ENCODE data around the gene CROCC2.

Gene CROCC2

DNA sequence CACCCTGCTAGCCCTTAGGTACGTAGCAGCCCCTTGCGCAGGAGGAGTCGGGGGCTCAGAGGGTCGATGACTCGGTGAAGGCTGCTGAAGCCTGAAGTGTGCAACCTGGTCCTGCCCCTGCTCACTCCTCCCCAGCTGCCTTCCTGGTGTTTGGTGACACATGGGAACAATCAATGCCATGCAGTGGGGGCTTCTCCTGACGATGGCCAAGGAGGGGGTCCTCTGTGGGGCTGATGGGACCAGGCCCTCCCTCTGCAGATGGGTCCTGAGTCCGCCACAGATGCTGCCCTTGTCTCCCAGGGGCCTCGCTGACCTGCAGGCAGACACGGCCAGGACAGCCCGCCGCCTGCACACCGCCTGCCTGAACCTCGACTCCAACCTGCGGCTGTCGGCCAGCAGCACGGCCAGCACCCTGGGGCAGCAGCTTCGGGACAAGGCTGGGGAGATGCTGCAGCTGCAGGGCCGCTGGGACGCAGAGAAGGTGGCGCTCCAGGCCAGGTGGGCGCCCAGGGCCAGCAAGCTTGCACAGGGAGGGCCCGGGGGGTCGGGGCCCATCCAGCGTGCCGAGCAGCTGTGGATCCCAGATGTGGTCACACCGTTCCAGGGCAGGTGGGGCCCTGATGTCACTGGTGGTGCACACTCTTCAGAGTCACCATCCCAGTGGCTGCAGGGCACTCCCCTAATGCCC lies 24.6 kb downstream of the CROCC2 start:
- no peak overlapping the region for H3K27ac ChIP-seq
- DNase-seq (ENCODE audit: low spot score) = no peak
- TF ChIP-seq, protein P1, sequence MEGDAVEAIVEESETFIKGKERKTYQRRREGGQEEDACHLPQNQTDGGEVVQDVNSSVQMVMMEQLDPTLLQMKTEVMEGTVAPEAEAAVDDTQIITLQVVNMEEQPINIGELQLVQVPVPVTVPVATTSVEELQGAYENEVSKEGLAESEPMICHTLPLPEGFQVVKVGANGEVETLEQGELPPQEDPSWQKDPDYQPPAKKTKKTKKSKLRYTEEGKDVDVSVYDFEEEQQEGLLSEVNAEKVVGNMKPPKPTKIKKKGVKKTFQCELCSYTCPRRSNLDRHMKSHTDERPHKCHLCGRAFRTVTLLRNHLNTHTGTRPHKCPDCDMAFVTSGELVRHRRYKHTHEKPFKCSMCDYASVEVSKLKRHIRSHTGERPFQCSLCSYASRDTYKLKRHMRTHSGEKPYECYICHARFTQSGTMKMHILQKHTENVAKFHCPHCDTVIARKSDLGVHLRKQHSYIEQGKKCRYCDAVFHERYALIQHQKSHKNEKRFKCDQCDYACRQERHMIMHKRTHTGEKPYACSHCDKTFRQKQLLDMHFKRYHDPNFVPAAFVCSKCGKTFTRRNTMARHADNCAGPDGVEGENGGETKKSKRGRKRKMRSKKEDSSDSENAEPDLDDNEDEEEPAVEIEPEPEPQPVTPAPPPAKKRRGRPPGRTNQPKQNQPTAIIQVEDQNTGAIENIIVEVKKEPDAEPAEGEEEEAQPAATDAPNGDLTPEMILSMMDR (conservative IDR thresholded peaks at IDR 0.05; ENCODE audit: low read depth) = no peak
- CTCF ChIA-PET = interaction anchor here (0.6 to 0.8 kb wide), 3 partner anchors 16 to 60 kb away, joined by 3 to 4 read pairs (median 3); no protein-coding TSS in a partner anchor
- POLR2A ChIA-PET (ENCODE audit: low non-redundant PET) = no interaction called here

DNA sequence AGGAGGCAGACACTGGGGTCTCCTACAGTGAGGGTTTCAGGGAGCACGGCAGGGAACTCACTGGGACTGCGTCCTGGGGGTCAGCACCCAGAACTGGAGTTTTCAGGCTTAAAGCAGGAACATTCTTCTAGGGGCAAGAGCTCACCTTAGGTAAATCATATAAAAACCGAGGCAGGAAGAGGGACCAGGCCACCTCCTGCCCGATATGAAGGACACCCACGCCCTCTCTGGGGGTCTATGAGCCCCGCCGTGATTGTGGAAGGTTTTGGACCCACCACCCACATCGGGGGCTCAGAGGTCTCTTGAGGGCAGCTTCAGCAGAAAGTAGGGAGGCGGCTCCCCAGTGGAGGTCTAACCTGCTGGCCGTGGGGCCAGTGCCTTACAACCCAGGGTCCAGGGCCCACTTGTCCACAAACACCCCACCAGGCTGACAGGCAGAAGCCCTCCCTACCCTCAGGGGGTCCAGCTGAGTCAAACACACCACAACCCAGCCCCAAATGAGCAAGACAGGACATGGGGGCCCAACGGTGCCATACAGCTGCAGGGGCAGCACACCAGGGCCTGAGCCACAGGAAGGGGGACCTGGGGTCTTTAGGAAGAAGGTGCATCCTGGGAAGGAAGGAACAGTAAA lies 25.3 kb downstream of the CROCC2 start:
- no peak for DNase-seq (ENCODE audit: low spot score)
- ChIA-PET POLR2A (ENCODE audit: low non-redundant PET) (no interaction called here), CTCF (interaction anchor here (0.7 to 0.8 kb wide), 3 partner anchors 17 to 308 kb away, joined by 3 to 4 read pairs (median 3); no protein-coding TSS in a partner anchor)
- no peak overlapping the region for H3K27ac ChIP-seq
- TF ChIP-seq, protein P1 (conservative IDR thresholded peaks at IDR 0.05; ENCODE audit: low read depth) = no peak

DNA sequence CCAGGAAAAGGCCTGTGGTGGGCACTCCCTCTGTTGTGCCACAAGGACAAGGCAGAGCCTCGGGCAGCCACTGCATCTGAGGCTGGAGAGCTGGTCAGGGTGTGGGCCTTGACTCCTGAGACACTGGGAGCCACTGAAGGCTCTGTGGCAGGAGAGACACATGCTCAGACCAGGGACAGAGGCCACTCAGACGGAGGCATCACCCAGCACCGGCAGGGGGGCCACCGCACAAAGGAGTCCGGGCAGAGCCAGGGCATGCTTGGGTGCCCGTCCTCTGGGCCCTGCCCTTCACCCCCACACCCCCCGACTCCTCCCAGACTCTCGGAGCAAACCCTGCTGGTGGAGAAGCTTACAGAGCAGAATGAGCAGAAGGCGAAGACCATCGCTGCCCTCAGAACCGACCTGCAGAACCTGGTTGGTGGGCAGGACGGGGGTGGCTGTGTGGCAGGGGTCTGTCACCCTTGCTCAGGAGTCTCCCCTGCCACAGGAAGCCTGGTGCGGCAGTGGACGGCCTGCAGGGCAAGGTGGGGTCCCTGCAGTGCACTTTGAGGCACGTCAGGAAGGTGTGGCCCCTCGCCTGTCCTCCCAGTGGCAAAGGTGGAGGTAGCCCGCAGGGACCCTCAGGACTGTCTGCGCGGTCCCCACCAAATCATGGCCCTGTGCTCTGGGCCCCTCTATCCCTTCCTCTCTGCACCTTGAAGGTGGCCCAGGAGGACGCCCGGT lies 26.0 kb downstream of the CROCC2 start:
- DNase-seq (ENCODE audit: low spot score) = no peak
- TF ChIP-seq, protein P1 (conservative IDR thresholded peaks at IDR 0.05; ENCODE audit: low read depth) = no peak
- POLR2A ChIA-PET (ENCODE audit: low non-redundant PET) = no interaction called here
- CTCF ChIA-PET = interaction anchor here (0.7 kb wide), 2 partner anchors 64 to 309 kb away, joined by 3 read pairs; no protein-coding TSS in a partner anchor
- no peak overlapping the region for H3K27ac ChIP-seq

DNA sequence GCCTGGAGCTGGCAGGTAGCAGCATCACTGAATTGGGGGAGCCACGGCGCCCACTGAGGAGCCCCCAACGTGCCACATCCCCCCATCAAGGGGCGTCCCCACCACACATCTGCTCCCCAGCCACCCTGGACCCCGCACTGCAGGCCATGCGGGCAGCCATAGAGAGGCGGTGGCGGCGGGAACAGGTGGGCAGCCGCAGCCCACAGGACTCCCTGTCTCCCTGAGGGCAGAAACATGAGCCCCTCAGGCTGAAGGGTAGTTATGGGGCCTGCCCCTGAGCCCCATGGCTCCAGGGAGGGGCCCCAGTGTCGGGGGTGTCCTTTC lies 26.6 kb downstream of the CROCC2 start:
- CTCF ChIA-PET = interaction anchor here (0.7 kb wide), 1 partner anchor 64 kb away, joined by 3 read pairs; no protein-coding TSS in a partner anchor
- H3K27ac ChIP-seq = no peak overlapping the region
- POLR2A ChIA-PET (ENCODE audit: low non-redundant PET) = no interaction called here
- TF ChIP-seq, protein P1 (conservative IDR thresholded peaks at IDR 0.05; ENCODE audit: low read depth) = no peak
- no peak for DNase-seq (ENCODE audit: low spot score)

DNA sequence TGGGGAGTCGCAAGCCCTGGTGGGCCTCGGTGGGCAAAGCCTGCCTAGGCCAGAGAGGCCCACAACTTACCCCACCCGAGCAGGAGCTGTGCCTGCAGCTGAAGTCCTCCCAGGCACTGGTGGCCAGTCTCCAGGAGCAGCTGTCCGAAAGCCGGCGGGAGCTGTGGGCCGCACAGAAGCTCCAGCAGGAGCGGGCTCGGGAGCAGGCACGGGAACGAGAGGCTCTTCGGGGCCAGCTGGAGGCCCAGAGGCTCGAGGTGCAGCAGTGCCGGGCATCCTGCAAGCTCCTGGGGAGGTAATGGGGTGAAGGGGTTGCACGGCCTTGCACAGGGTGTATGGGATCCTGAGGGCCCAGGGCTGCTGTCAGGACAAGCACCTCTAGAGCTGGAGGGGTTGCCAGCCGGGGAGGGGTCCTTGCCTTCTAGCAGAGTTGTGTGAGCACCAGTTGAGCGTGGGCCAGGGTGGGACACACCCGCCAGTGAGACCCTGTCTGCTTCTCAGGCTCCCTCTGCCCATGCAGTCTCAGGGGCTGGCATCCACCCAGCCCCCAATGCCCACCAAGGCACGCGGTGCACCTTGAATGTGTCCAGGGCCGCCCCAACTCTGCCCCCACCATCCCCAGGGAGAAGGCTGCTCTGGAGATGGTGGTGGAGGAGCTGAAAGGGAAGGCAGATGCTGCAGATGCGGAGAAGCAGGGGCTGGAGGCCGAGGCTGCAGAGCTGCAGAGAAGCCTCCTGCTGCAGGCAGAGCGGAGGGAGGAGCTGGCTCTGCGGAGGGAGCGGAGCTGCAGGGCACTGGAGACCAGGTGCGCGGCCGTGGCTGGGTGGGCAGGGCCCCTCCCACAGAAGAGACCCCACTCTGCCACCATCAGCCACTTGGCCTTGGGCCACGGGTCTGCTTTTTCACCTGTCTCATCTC lies 27.2 kb downstream of the CROCC2 start:
- DNase-seq (ENCODE audit: low spot score) = no peak
- TF ChIP-seq, protein P1 (conservative IDR thresholded peaks at IDR 0.05; ENCODE audit: low read depth) = no peak
- no peak overlapping the region for H3K27ac ChIP-seq
- ChIA-PET CTCF (interaction anchor here (0.7 kb wide), 1 partner anchor 63 kb away, joined by 3 read pairs; no protein-coding TSS in a partner anchor), POLR2A (ENCODE audit: low non-redundant PET) (no interaction called here)

All from RWPE1 (cell line).